Kidney (tissue), 14 donors: Measurements from ENCODE around the gene CCDC57. TPM values are rescaled to one million over a fixed set of nuclear protein-coding genes. Genes with fewer than 3 reads are reported as not detected.
"Not testable (repeated sequence)": the region's sequence is repeated elsewhere in the genome, so short reads cannot be mapped to it uniquely, and the experiment has no call there.

Source experiments
- DNase-seq, 5 donors: peaks; one replicate each; pipeline ENCODE4 v3.0.0-alpha.2; 2013 to 2020
- FAIRE-seq: peaks from 2 replicates; lab custom pipeline; 2012; peaks lifted over from hg19 to GRCh38; lab: Jason Lieb, UNC
- H3K27ac ChIP-seq, 2 donors: one replicate each; pipeline ENCODE4 v1.7.0; 2013; ENCODE audit warnings: low read depth in 2 of 2, low read length in 2 of 2, inconsistent platforms in 1 of 2
- H3K27me3 ChIP-seq: one replicate; pipeline ENCODE4 v1.7.1; 2013; ENCODE audit warnings: low read length, inconsistent platforms; ENCODE audit not compliant: control insufficient read depth, insufficient read depth
- H3K36me3 ChIP-seq, 3 donors: one replicate each; pipeline versions ENCODE4 v1.7.0 to v1.7.1; 2013; ENCODE audit warnings: low read length in 3 of 3, control low read depth in 1 of 3, inconsistent platforms in 1 of 3; ENCODE audit not compliant: insufficient read depth in 3 of 3, control insufficient read depth in 2 of 3
- H3K4me1 ChIP-seq, 3 donors: one replicate each; pipeline versions ENCODE4 v1.7.0 to v1.7.1; 2013; ENCODE audit warnings: low read length in 3 of 3, inconsistent platforms in 1 of 3, low read depth in 1 of 3; ENCODE audit not compliant: control insufficient read depth in 2 of 3, insufficient read depth in 2 of 3
- H3K4me3 ChIP-seq, 3 donors: one replicate each; pipeline versions ENCODE4 v1.7.0 to v1.8.1; 2013; ENCODE audit warnings: low read length in 3 of 3, control low read depth in 1 of 3, inconsistent platforms in 1 of 3
- H3K9ac ChIP-seq, 3 donors: one replicate each; pipeline versions ENCODE4 v1.7.0 to v1.7.1; 2013; ENCODE audit warnings: low read length in 3 of 3, control low read depth in 1 of 3, inconsistent platforms in 1 of 3
- H3K9me3 ChIP-seq, 3 donors: one replicate each; pipeline versions ENCODE4 v1.7.0 to v1.7.1; 2013; ENCODE audit warnings: low read length in 3 of 3, control low read depth in 1 of 3, inconsistent platforms in 1 of 3; ENCODE audit not compliant: control insufficient read depth in 2 of 3, insufficient read depth in 1 of 3
- intact Hi-C: fragments of 100-400 bp; cut with DNase I; formaldehyde crosslinking; loops from one replicate; pipeline ENCODE4 v1.11.1; 2022
- polyA plus RNA-seq: library from polyadenylated mRNA; stranded (reverse); fragments of 350-450 nt; fragmentation: Illumina TruSeq; extraction: RNeasy Lipid Tissue Mini Kit (QIAGEN cat#74804); gene quantifications from one replicate; pipeline ENCODE4 v1.2.3, GENCODE V29; 2014; ENCODE audit warnings: low read depth, low replicate concordance; ENCODE audit not compliant: insufficient read depth
- total RNA-seq: library from RNA; stranded (reverse); fragmentation: NEBNext Ultra II Directional; extraction: Animal tissue kit (Norgen Biotek cat#: 25700); gene quantifications from one replicate; pipeline ENCODE4 v1.2.1, GENCODE V29; 2021
- TF ChIP-seq, protein P1 (sequence below): IDR thresholded peaks from 3 replicates; pipeline ENCODE4 v1.5.1; 2012; ENCODE audit warnings: mild to moderate bottlenecking, moderate library complexity, borderline replicate concordance; ENCODE audit not compliant: insufficient read depth; ENCODE audit errors: extremely low read depth
- donor health status: control.
- donor health status: control.
- donor health status: control.
- donor health status: control.
- donor health status: control.
- donor health status: DM: yes; HTN: yes; CAD: no.
- donor health status: Normal renal cell carcinoma (clear cell type).

Gene CCDC57
- total and polyA plus RNA-seq, 2 donors from 2014 or later: 46.7 to 79.4 TPM

DNA sequence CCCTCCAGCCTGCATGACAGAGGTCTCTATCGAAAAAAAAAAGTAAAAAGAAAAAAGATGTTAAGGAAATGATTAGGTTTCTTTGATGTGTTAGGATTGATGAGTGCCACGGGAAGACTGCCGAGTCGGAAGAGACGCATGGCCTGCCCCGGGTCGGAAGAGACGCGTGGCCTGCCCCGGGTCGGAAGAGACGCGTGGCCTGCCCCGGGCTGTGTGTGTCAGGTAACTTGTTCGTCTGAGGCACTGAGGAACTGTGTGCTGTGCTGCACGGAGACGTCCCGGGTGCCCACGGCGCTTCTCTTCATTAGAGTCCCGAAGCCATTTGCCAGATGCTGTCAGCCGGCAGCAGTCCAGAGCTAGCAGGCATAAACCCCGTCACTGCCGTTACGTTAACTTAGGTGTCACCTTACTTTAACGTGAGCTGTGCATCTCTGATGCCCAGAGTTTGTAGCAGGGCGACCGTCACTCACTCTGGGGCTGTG, 74.1 kb downstream of the CCDC57 start:
- TF ChIP-seq, protein P1, sequence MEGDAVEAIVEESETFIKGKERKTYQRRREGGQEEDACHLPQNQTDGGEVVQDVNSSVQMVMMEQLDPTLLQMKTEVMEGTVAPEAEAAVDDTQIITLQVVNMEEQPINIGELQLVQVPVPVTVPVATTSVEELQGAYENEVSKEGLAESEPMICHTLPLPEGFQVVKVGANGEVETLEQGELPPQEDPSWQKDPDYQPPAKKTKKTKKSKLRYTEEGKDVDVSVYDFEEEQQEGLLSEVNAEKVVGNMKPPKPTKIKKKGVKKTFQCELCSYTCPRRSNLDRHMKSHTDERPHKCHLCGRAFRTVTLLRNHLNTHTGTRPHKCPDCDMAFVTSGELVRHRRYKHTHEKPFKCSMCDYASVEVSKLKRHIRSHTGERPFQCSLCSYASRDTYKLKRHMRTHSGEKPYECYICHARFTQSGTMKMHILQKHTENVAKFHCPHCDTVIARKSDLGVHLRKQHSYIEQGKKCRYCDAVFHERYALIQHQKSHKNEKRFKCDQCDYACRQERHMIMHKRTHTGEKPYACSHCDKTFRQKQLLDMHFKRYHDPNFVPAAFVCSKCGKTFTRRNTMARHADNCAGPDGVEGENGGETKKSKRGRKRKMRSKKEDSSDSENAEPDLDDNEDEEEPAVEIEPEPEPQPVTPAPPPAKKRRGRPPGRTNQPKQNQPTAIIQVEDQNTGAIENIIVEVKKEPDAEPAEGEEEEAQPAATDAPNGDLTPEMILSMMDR: no peak
- intact Hi-C loops: no loop called here
- Histone ChIP-seq H3K27me3 (no peaks in the 10 kb centered on the region), H3K36me3 (no peaks in the 10 kb centered on the region), H3K4me1 (peaks cover 0 to 6% (median 4%) of the 10 kb centered on the region in 3 donors), H3K9ac (no peak overlapping the region), H3K9me3 (no peaks in the 10 kb centered on the region), H3K4me3 (no peak overlapping the region), H3K27ac (no peak overlapping the region)
- DNase-seq (no peak), FAIRE-seq (no peak)

DNA sequence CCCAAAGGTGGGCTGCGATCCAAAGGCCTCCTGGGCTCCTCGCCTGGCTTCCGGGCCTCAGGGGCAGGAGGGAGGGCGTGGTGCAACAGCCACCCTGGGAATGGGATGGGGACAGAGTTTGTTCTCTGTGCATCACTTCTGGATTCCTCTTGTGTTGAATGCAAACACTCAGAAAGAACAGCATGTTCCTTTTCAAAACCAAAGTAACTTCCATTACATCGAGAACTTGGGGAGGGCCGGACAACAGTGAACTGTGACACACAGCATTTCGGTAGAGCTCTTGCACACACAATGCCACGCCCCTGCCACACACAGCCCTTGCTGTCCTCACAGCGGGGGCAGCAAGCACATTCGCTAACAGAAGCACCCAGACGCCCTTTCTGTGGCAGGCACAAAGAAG, 78.5 kb downstream of the CCDC57 start:
- TF ChIP-seq, protein P1: no peak
- FAIRE-seq: no peak
- Histone ChIP-seq H3K4me1 (peaks cover 0 to 6% (median 4%) of the 10 kb centered on the region in 3 donors), H3K4me3 (no peak overlapping the region), H3K9me3 (no peaks in the 10 kb centered on the region), H3K9ac (no peak overlapping the region), H3K36me3 (no peaks in the 10 kb centered on the region), H3K27ac (no peak overlapping the region), H3K27me3 (no peaks in the 10 kb centered on the region)
- DNase-seq: no peak
- intact Hi-C loops: no loop called here

DNA sequence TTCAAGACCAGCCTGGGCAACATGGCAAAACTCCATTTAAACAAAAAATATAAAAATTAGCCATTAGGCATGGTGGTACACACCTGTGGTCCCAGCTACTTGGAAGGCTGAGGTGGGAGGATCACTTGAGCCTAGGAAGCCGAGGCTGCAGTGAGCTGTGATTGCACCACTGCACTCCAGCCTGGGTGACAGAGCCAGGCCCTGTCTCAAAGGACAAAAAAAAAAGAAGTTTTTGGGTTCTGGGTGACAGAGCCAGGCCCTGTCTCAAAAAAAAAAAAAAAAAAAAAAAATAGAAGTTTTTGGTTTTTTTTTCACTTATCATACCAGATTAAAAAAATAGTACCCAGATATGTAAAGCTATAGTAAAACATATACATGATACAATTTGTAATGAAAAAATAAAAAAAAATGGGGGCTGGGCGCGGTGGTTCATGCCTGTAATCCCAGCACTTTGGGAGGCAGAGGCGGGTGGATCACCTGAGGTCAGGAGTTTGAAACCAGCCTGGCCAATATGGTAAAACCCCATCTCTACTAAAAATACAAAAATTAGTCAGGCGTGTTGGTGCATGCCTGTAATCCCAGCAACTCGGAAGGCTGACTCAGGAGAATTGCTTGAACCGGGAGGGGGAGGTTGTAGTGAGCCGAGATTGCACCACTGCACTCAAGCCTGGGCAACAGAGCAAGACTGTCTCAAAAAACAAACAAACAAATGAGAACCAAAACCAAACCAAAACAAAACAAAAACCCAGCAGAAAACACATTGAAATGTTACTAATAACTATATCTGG, 79.3 kb downstream of the CCDC57 start:
- H3K4me1 ChIP-seq, H3K36me3 ChIP-seq, H3K4me3 ChIP-seq, intact Hi-C loops, FAIRE-seq, H3K9ac ChIP-seq, H3K9me3 ChIP-seq, H3K27me3 ChIP-seq, H3K27ac ChIP-seq: not testable (repeated sequence)
- DNase-seq: peak in 2 of 5 donors; percentile 58 to 59

DNA sequence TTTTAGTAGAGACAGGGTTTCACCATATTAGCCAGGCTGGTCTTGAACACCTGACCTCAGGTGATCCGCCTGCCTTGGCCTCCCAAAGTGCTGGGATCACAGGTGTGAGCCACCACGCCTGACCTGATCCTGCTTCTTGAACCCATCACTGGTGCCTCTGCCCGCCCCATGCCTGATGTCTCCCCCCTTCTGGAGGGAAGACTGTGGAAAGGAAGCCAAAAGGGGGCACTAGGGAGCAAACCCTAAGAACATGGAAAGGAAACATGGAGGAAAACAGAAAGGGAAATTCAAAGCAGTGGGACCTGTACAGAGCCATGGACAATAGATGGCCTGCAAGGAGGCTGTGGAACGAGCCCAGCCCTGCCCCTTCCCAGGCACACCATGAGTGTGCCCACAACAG, 83.5 kb downstream of the CCDC57 start:
- DNase-seq (no peak), FAIRE-seq (no peak)
- Histone ChIP-seq H3K4me3 (no peak overlapping the region), H3K36me3 (no peaks in the 10 kb centered on the region), H3K27ac (no peak overlapping the region), H3K4me1 (peaks cover 0 to 4% (median 3%) of the 10 kb centered on the region in 3 donors), H3K9me3 (no peaks in the 10 kb centered on the region), H3K9ac (no peak overlapping the region), H3K27me3 (no peaks in the 10 kb centered on the region)
- intact Hi-C loops: no loop called here
- TF ChIP-seq, protein P1: no peak
